Endothelial cell of umbilical vein (primary cell): Measurements from ENCODE around the gene MCOLN3. TPM values are rescaled to one million over a fixed set of nuclear protein-coding genes. Genes with fewer than 3 reads are reported as not detected.

Experiments
- BruUV-seq: library from RNA; stranded (reverse); fragments of 400-500 nt; replicated peaks from 2 replicates; lab custom pipeline; 2021; lab: Mats Ljungman, UMichigan
- CTCF ChIA-PET: fragments of 300-600, 350-600 bp; sonication (Branson Sonifier 250); formaldehyde crosslinking; loops from one replicate; lab custom pipeline; 2021; ENCODE audit warnings: antibody characterized with exemption, inconsistent platforms; lab: Charles Lee
- POLR2A ChIA-PET: fragments of 300-600, 350-600 bp; sonication (Branson Sonifier 250); formaldehyde crosslinking; loops from one replicate; lab custom pipeline; 2021; ENCODE audit warnings: antibody characterized with exemption, inconsistent platforms; lab: Charles Lee
- DNase-seq: peaks from one replicate; pipeline ENCODE4 v3.0.0-alpha.2; 2011; ENCODE audit warnings: low read depth, low spot score
- FAIRE-seq: peaks from 2 replicates; lab custom pipeline; 2011; peaks lifted over from hg19 to GRCh38; lab: Jason Lieb, UNC
- H2AFZ ChIP-seq: 2 replicates; pipeline ENCODE4 v1.6.0; 2012; ENCODE audit warnings: low read depth, low read length, control low read depth, inconsistent platforms
- H3K27ac ChIP-seq: 2 replicates; pipeline ENCODE4 v1.5.1; 2011; ENCODE audit warnings: low read depth, mild to moderate bottlenecking, control low read depth, low read length, moderate library complexity; ENCODE audit not compliant: insufficient read depth
- H3K27me3 ChIP-seq, 2 experiments: 2 replicates each; pipeline versions ENCODE4 v1.6.0 to v1.6.1; 2011; ENCODE audit warnings: low read length in 2 of 2, mixed read lengths in 1 of 2; ENCODE audit not compliant: control insufficient read depth in 2 of 2, insufficient read depth in 2 of 2
- H3K36me3 ChIP-seq, 2 experiments: 2 replicates in 1 of 2; 3 replicates in 1 of 2; pipeline ENCODE4 v1.5.1; 2011; ENCODE audit warnings: low read length in 2 of 2, mild to moderate bottlenecking in 1 of 2, moderate library complexity in 1 of 2; ENCODE audit not compliant: control insufficient read depth in 2 of 2, insufficient read depth in 2 of 2; ENCODE audit errors: extremely low read depth in 1 of 2
- H3K4me1 ChIP-seq: 3 replicates; pipeline ENCODE4 v1.5.1; 2011; ENCODE audit warnings: mild to moderate bottlenecking, low read length; ENCODE audit not compliant: control insufficient read depth, insufficient read depth; ENCODE audit errors: extremely low read depth
- H3K4me2 ChIP-seq: 2 replicates; pipeline ENCODE4 v1.6.1; 2011; ENCODE audit warnings: low read length, control low read depth, mixed read lengths; ENCODE audit not compliant: insufficient read depth
- H3K4me3 ChIP-seq, 3 experiments: fragments of 200-600 bp in 1 of 3; sonication (generic), shearing (Covaris generic) in 1 of 3; replicated peaks in 1 of 3; 2 replicates each; pipeline ENCODE4 v1.5.1; 2011 to 2016; ENCODE audit warnings: control low read depth in 3 of 3, low read length in 3 of 3, mild to moderate bottlenecking in 2 of 3, inconsistent platforms in 1 of 3, low read depth in 1 of 3, moderate library complexity in 1 of 3; ENCODE audit not compliant: insufficient read depth in 1 of 3
- H3K79me2 ChIP-seq: 2 replicates; pipeline ENCODE4 v1.6.0; 2012; ENCODE audit warnings: low read length, inconsistent platforms; ENCODE audit not compliant: control insufficient read depth, insufficient read depth
- H3K9ac ChIP-seq: replicated peaks from 2 replicates; pipeline ENCODE3; 2011; ENCODE audit warnings: low read length, control low read depth; ENCODE audit not compliant: insufficient read depth; ENCODE audit errors: extremely low read depth
- H3K9me1 ChIP-seq: replicated peaks from 3 replicates; pipeline ENCODE4 v1.6.0; 2011; ENCODE audit warnings: mild to moderate bottlenecking, low read length; ENCODE audit not compliant: control insufficient read depth, insufficient read depth; ENCODE audit errors: extremely low read depth
- H3K9me3 ChIP-seq: replicated peaks from 2 replicates; pipeline ENCODE4 v1.5.1; 2012; ENCODE audit warnings: low read length, inconsistent platforms; ENCODE audit not compliant: control insufficient read depth, insufficient read depth
- H4K20me1 ChIP-seq: replicated peaks from 2 replicates; pipeline ENCODE3; 2011; ENCODE audit warnings: mild to moderate bottlenecking, low read length; ENCODE audit not compliant: control insufficient read depth, insufficient read depth; ENCODE audit errors: extremely low read depth
- CTCF ChIP-seq, 2 donors: IDR thresholded peaks; 1 replicate in 1 of 2; 2 replicates in 1 of 2; pipeline ENCODE4 v1.5.1; 2011; ENCODE audit warnings: low read length in 2 of 2, mild to moderate bottlenecking in 2 of 2, moderate library complexity in 2 of 2, control low read depth in 1 of 2, inconsistent platforms in 1 of 2, low read depth in 1 of 2; ENCODE audit not compliant: insufficient read depth in 1 of 2; ENCODE audit errors: extremely low read depth in 1 of 2
- EZH2 ChIP-seq: IDR thresholded peaks from 2 replicates; pipeline ENCODE4 v1.6.1; 2012; ENCODE audit warnings: borderline replicate concordance, low read depth, mild to moderate bottlenecking, moderate library complexity, low read length, inconsistent platforms; ENCODE audit not compliant: severe bottlenecking
- FOS ChIP-seq: IDR thresholded peaks from 2 replicates; pipeline ENCODE4 v1.6.1; 2011; ENCODE audit warnings: mild to moderate bottlenecking, low read length, moderate library complexity, borderline replicate concordance; ENCODE audit not compliant: insufficient read depth
- GATA2 ChIP-seq: IDR thresholded peaks from 2 replicates; pipeline ENCODE4 v1.7.0; 2011; ENCODE audit warnings: low read depth, mild to moderate bottlenecking, moderate library complexity, mixed read lengths, low read length; ENCODE audit not compliant: insufficient read length, insufficient read depth
- JUN ChIP-seq: IDR thresholded peaks from 2 replicates; pipeline ENCODE4 v1.6.1; 2011; ENCODE audit warnings: borderline replicate concordance, low read depth; ENCODE audit not compliant: insufficient read length, insufficient read depth
- MAX ChIP-seq: IDR thresholded peaks from 2 replicates; pipeline ENCODE4 v1.6.1; 2011; ENCODE audit not compliant: insufficient read depth, insufficient read length
- MYC ChIP-seq: IDR thresholded peaks from one replicate; pipeline ENCODE4 v1.6.1; 2011; ENCODE audit warnings: mild to moderate bottlenecking, low read depth, low read length
- POLR2A ChIP-seq: IDR thresholded peaks from 2 replicates; pipeline ENCODE4 v1.6.1; 2012; ENCODE audit warnings: low read depth, mild to moderate bottlenecking, control low read depth, low read length
- POLR2AphosphoS5 ChIP-seq: IDR thresholded peaks from 2 replicates; pipeline ENCODE4 v1.6.1; 2012; ENCODE audit warnings: low read depth, mild to moderate bottlenecking, control low read depth, low read length, moderate library complexity; ENCODE audit not compliant: insufficient read depth
- dilution Hi-C: fragments of 300-500 bp; cut with MboI; formaldehyde crosslinking; loops from one replicate; pipeline ENCODE4 v1.15.0; 2019; ENCODE audit warnings: low sequenced_read_pairs; ENCODE audit not compliant: extremely low pct_ligation_motif_present
- intact Hi-C: fragments of 100-400 bp; cut with micrococcal nuclease; formaldehyde crosslinking; loops from one replicate; pipeline ENCODE4 v1.10.0; 2022
- polyA plus RNA-seq, 4 experiments: library from polyadenylated mRNA; depleted of rRNA in 3 of 4; stranded (reverse) in 3 of 4; unstranded in 1 of 4; fragments of >200 nt; gene quantifications; 2 replicates each; pipeline versions ENCODE4 v1.2.1 to v1.2.3, GENCODE V29; 2011 to 2012; ENCODE audit warnings: missing spikeins in 1 of 4
- total RNA-seq: library from RNA; stranded (reverse); gene quantifications from 2 replicates; pipeline ENCODE4 v1.2.3, GENCODE V29; 2021

The MCOLN3 gene
- total and polyA plus RNA-seq, 2 donors (not counting 3 experiments of a cell fraction or from before 2014, with no cell fraction given), result 0.06 TPM; not detected in 1

- H3K4me2 ChIP-seq, result no peak overlapping the region
- dilution Hi-C loops (no loop called here), intact Hi-C loops (no loop called here)
- DNase-seq (no peak), FAIRE-seq (no peak)
- CTCF ChIA-PET, result interaction anchor here (1.8 kb wide), 1 partner anchor 134 kb away, joined by 19 read pairs; no protein-coding TSS in a partner anchor
- no peaks in the 10 kb centered on the region for H4K20me1 ChIP-seq
- no peak overlapping the region for H3K9ac ChIP-seq
- H3K36me3 ChIP-seq, result no peaks in the 10 kb centered on the region
- POLR2A ChIA-PET, result no interaction called here
- no peak overlapping the region for H3K27ac ChIP-seq
- H3K79me2 ChIP-seq, result no peaks in the 10 kb centered on the region
- H2AFZ ChIP-seq, result no peak overlapping the region
- TF ChIP-seq POLR2AphosphoS5 (no peak), GATA2 (no peak), EZH2 (no peak), POLR2A (no peak), JUN (no peak)
- peaks cover 5 to 6% of the 10 kb centered on the region in 2 experiments for H3K27me3 ChIP-seq
- H3K4me3 ChIP-seq, result no peak overlapping the region
- no peaks in the 10 kb centered on the region for H3K9me3 ChIP-seq
- H3K4me1 ChIP-seq, result no peaks in the 10 kb centered on the region
- H3K9me1 ChIP-seq, result no peaks in the 10 kb centered on the region
- no TSS peak for BruUV-seq
Observed at GRCh38 chr1:85078903-85079302, 30.6 kb upstream of the MCOLN3 start.

- ChIA-PET POLR2A (no interaction called here), CTCF (no interaction called here)
- H4K20me1 ChIP-seq, result no peaks in the 10 kb centered on the region
- dilution Hi-C loops, result no loop called here
- peaks cover 0 to 6% of the 10 kb centered on the region in 2 experiments for H3K27me3 ChIP-seq
- no peak overlapping the region for H3K4me2 ChIP-seq
- no peaks in the 10 kb centered on the region for H3K9me1 ChIP-seq
- no TSS peak for BruUV-seq
- no peak for TF ChIP-seq CTCF (IDR thresholded peaks at IDR 0.05; ENCODE audit: extremely low read depth in 1 of 2, insufficient read depth in 1 of 2, low read depth in 1 of 2, low read length in 2 of 2)
- no peak for TF ChIP-seq FOS
- TF ChIP-seq GATA2, result no peak
- no peak for TF ChIP-seq POLR2A
- no peak for TF ChIP-seq MAX
- TF ChIP-seq EZH2, result no peak
- no peak for TF ChIP-seq POLR2AphosphoS5
- TF ChIP-seq JUN, result no peak
- TF ChIP-seq MYC, result no peak
- no peaks in the 10 kb centered on the region for H3K9me3 ChIP-seq
- no peak overlapping the region for H3K27ac ChIP-seq
- no peak overlapping the region for H3K4me3 ChIP-seq
- DNase-seq, result no peak
- no peaks in the 10 kb centered on the region for H3K4me1 ChIP-seq
- no peaks in the 10 kb centered on the region for H3K79me2 ChIP-seq
- FAIRE-seq, result no peak
- intact Hi-C loops, result no loop called here
- no peak overlapping the region for H3K9ac ChIP-seq
- H2AFZ ChIP-seq, result no peak overlapping the region
- no peaks in the 10 kb centered on the region for H3K36me3 ChIP-seq
Observed at GRCh38 chr1:85074365-85074964, 26.2 kb upstream of the MCOLN3 start.
